ENCODE results near the gene GRK5.

DNA sequence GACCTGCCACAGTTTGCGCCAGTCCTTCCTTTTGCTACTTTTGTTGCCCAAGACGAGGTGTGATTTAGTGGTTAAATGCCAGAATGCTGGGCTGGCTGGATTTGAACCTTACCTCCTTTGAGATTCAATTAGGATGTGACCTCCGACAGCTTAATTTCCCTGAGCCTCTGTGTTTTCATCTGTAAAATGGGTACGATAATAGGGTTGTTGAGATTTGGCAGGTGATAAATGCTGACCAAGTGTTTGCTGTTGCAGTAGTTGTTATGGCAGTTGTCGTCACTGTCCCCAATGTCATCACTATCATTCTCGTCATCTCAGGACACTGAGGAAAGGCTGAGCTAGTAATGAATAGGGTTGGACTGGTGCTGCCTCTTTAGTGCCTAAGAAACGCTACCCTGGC, 61.1 kb downstream of the GRK5 start:
- no peak for TF ChIP-seq POLR2AphosphoS5 (IDR thresholded peaks at IDR 0.05)
- TF ChIP-seq POLR2A (IDR thresholded peaks at IDR 0.05), result no peak
- TF ChIP-seq EP300 (IDR thresholded peaks at IDR 0.05), result no peak
